Measurements from ENCODE around the gene TRPM1. TPM values are rescaled to one million over a fixed set of nuclear protein-coding genes. Genes with fewer than 3 reads are reported as not detected.
"Not testable (repeated sequence)": the region's sequence is repeated elsewhere in the genome, so short reads cannot be mapped to it uniquely, and the experiment has no call there.

TRPM1 gene
- total RNA-seq, 1 donor from 2014 or later: not detected

DNA sequence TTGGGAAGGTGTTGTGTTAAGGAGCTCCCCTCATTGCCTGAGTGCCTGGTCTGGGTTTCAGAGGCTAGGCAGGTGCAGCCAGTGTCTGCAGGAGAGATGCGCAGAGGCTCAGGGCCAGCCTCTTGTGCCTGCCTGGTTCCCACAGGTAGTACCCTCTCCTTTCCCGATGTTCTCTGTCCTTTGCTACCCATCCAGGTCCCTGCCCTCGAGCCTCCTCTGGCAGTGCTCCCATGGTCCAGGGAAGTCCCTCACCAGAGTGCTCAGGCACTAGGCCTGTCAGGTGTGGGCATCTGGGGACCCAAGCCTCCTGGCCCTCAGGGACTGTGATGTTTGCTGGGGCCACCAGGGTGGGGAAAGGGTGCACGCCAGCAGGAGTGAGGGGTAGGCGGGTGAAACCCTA lies 5.0 kb downstream of the TRPM1 start:
- no peaks in the 10 kb centered on the region for H3K36me3 ChIP-seq (ENCODE audit: control insufficient read depth, insufficient read depth, low read length)
- DNase-seq (ENCODE audit: low read depth): no peak
- no peaks in the 10 kb centered on the region for H3K27me3 ChIP-seq (ENCODE audit: control insufficient read depth, insufficient read depth, low read length)
- TF ChIP-seq, protein P1, sequence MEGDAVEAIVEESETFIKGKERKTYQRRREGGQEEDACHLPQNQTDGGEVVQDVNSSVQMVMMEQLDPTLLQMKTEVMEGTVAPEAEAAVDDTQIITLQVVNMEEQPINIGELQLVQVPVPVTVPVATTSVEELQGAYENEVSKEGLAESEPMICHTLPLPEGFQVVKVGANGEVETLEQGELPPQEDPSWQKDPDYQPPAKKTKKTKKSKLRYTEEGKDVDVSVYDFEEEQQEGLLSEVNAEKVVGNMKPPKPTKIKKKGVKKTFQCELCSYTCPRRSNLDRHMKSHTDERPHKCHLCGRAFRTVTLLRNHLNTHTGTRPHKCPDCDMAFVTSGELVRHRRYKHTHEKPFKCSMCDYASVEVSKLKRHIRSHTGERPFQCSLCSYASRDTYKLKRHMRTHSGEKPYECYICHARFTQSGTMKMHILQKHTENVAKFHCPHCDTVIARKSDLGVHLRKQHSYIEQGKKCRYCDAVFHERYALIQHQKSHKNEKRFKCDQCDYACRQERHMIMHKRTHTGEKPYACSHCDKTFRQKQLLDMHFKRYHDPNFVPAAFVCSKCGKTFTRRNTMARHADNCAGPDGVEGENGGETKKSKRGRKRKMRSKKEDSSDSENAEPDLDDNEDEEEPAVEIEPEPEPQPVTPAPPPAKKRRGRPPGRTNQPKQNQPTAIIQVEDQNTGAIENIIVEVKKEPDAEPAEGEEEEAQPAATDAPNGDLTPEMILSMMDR (IDR thresholded peaks at IDR 0.05; ENCODE audit: insufficient read depth, low read length, poor library complexity, severe bottlenecking): no peak
- no peak overlapping the region for H3K4me3 ChIP-seq (ENCODE audit: low read depth, low read length)

DNA sequence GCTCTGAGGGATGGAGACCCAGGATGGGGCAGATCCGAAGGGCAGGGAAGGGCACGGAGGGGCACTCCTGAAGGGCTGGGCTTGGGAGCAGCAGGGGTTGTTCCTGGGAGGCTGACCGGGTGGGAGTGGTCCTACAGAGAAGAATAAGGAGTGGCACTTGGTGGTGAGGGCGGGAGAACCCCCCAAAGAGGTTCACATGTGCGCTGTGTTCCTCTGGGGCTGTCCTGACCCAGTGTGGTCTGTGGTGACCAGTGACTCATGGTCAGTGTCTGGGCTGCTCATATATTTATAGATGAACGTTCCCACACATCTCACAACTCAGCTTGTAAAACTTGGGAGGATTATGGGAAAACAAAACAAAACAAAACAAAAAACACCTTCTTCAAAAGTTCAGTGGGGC lies 10.0 kb downstream of the TRPM1 start:
- H3K4me3 ChIP-seq (ENCODE audit: low read depth, low read length): no peak overlapping the region
- TF ChIP-seq, protein P1 (IDR thresholded peaks at IDR 0.05; ENCODE audit: insufficient read depth, low read length, poor library complexity, severe bottlenecking): no peak
- no peaks in the 10 kb centered on the region for H3K27me3 ChIP-seq (ENCODE audit: control insufficient read depth, insufficient read depth, low read length)
- H3K36me3 ChIP-seq (ENCODE audit: control insufficient read depth, insufficient read depth, low read length): no peaks in the 10 kb centered on the region
- DNase-seq (ENCODE audit: low read depth): no peak

DNA sequence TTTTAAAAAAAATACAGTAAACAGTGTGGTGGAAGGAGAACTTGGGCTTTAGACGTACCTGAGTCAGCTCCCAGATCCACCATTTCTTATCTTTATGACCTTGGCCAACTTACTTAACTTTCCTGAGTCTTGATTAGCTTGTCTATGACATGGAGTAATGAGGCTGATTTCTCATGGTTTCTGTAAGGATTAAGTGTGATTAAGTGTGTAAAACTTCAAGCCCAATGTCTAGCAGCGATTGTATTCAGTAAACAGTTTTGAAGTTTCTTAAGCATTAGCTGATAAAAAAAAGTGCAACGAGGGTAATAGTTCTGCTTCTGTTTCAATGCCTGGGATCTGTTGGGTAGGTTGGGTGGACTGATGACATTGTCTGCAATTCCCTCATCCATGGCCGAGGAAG lies 10.8 kb downstream of the TRPM1 start:
- H3K27me3 ChIP-seq (ENCODE audit: control insufficient read depth, insufficient read depth, low read length): no peaks in the 10 kb centered on the region

DNA sequence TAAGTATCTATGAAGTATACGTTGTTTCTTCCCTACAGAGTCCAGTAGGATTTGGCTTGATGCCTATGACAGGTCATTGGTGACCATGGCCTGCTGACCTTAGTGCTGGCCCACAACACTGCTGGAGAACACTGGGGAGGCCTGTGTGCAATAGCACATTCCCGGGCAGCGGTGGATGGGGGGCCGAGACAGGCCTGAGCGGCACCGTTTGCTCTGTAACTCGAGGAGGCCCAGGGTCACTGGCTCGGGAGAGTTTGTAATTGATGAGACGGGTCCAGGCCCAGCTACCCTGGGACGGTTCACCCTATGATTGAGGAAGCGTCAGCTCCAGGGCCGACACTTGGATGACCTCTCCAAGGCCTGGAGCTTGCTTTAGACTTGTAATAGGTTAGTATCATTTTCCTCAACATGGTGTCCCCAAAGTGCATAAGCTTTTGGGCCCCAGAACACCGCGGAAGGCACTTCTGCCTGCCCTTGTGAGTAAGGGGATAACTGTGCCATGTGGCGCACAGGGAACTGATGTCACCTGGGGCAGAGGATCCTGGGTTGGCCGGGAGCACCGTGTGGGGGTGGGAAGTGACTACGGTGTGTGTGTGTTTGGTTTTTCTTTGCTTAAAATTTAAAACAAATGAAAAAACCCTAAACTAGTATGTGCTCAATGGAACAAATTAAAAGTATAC lies 12.0 kb downstream of the TRPM1 start:
- DNase-seq (ENCODE audit: low read depth): no peak
- H3K4me3 ChIP-seq (ENCODE audit: low read depth, low read length): no peak overlapping the region
- H3K27me3 ChIP-seq (ENCODE audit: control insufficient read depth, insufficient read depth, low read length): no peaks in the 10 kb centered on the region
- TF ChIP-seq, protein P1 (IDR thresholded peaks at IDR 0.05; ENCODE audit: insufficient read depth, low read length, poor library complexity, severe bottlenecking): no peak
- H3K36me3 ChIP-seq (ENCODE audit: control insufficient read depth, insufficient read depth, low read length): no peaks in the 10 kb centered on the region

More for the DNA sequence above, 10.8 kb downstream of the TRPM1 start:
- Histone ChIP-seq H3K36me3 (ENCODE audit: control insufficient read depth, insufficient read depth, low read length) (no peaks in the 10 kb centered on the region), H3K4me3 (ENCODE audit: low read depth, low read length) (no peak overlapping the region)
- no peak for DNase-seq (ENCODE audit: low read depth)
- TF ChIP-seq, protein P1 (IDR thresholded peaks at IDR 0.05; ENCODE audit: insufficient read depth, low read length, poor library complexity, severe bottlenecking): no peak

DNA sequence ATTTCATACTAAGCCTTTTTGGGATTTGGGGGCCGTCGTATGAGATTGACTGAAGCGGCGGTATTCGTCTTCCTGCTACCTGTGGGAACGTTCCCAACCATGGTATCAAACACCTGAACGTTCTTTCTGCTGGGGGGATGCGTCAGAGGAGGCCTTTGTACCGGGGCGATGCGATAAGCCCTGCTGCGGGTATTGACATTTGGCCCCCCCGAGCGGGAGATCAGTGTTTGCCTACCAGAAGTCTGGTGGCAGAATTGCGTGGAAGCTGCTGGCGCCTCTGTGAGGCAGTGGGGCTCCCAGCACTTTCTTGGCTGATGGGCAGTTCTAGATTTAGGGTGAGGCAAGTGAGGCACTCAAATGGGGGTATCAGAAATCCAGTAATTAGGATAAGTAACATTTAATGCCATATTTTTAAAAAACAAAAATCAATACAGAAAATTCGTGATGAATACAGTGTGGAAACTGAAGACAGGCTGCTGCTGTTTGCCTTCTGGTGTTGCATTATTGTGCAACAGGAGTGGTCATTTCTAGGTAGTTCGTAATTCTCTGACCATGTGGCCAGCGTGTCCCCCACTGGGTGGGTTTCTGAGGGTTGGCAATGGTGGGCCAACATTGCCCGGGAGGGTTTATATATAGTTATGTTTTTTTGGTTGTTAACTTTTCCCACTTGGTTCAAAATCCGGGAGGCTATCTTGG lies 12.7 kb downstream of the TRPM1 start:
- Histone ChIP-seq H3K36me3 (ENCODE audit: control insufficient read depth, insufficient read depth, low read length) (no peaks in the 10 kb centered on the region), H3K4me3 (ENCODE audit: low read depth, low read length) (no peak overlapping the region), H3K27me3 (ENCODE audit: control insufficient read depth, insufficient read depth, low read length) (no peaks in the 10 kb centered on the region)
- no peak for DNase-seq (ENCODE audit: low read depth)
- TF ChIP-seq, protein P1 (IDR thresholded peaks at IDR 0.05; ENCODE audit: insufficient read depth, low read length, poor library complexity, severe bottlenecking): no peak

DNA sequence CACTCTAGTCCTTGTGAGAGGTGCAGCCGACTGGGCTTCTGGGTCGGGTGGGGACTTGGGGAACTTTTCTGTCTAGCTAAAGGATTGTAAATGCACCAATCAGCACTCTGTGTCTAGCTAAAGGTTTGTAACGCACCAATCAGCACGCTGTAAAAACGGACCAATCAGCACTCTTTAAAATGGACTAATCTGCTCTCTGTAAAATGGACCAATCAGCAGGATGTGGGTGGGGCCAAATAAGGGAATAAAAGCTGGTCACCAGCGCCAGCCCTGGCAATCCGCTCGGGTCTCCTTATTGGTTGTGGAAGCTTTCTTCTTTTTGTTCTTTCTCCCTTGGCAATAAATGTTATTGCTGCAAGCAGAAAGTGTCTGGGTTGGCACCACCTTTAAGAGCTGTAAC lies 13.5 kb downstream of the TRPM1 start:
- not testable (repeated sequence) for H3K27me3 ChIP-seq (ENCODE audit: control insufficient read depth, insufficient read depth, low read length); DNase-seq (ENCODE audit: low read depth); H3K36me3 ChIP-seq (ENCODE audit: control insufficient read depth, insufficient read depth, low read length); H3K4me3 ChIP-seq (ENCODE audit: low read depth, low read length)

Data from kidney epithelial cell (primary cell).